Measurements from ENCODE around the gene EEF1A2. TPM values are rescaled to one million over a fixed set of nuclear protein-coding genes. Genes with fewer than 3 reads are reported as not detected.

EEF1A2 gene
- total RNA-seq, 1 experiment from 2014 or later, result 26.0 TPM

DNA sequence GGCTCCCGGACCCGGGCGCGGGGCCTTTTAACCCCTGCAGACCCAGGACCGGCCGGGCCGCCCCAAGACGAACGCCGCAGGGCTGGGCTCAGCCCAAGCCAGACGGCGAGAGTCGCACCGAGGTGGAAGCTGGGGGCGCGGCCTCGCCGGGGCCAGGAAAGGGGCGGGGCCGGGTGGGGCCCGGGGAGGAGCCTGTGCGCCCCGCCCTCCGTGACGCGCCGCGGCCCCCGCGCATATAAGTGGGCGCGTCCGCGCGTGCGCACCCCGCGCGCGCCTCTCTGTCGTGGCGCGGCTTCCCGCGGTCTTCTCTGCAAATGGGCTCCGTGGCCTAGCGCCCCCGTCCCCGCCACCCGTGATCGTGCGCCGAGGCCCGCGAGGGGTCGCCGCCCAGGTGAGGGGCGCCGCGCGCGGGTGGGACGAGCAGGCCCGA lies 21.6 kb upstream of the EEF1A2 start, which contains the start of gene PPDPF:
PPDPF (plus strand) TSS at position 262 of the 430 bp plus-strand sequence. CDS start 544 bp downstream, outside the sequence.
- Mint-ChIP-seq H3K27me3 (ENCODE audit: low read depth) (peaks cover 9% of the 10 kb centered on the region; the same call in 1 of the 2 replicates), H3K9me3 (peaks cover 8% of the 10 kb centered on the region; the same call in 1 of the 2 replicates), H3K4me1 (peaks cover 14% of the 10 kb centered on the region), H3K4me3 (peak within 1 kb of the TSS; percentile 88), H3K36me3 (peaks cover 21% of the 10 kb centered on the region), H3K27ac (peak within 1 kb of the TSS; percentile 79)
- ATAC-seq (peak; percentile 72), DNase-seq (ENCODE audit: low spot score) (peak; percentile 78)
- CTCF ChIA-PET, result interaction anchor here (0.6 to 4.4 kb wide), 16 partner anchors 9 to 460 kb away, joined by 3 to 50 read pairs (median 5); partner anchors contain the start of genes GMEB2, PRPF6 and PTK6
- POLR2A ChIA-PET, result interaction anchor here (1.3 to 1.8 kb wide), 5 partner anchors 14 to 133 kb away, joined by 3 to 5 read pairs (median 4); partner anchors contain the start of genes GMEB2 and STMN3
- TF ChIP-seq ZNF232 (CRISPR knock-in tag; IDR thresholded peaks at IDR 0.05) (peak; percentile 21; the same call in 1 of the 2 replicates), KAT7 (CRISPR knock-in tag; IDR thresholded peaks at IDR 0.05; ENCODE audit: borderline replicate concordance) (no peak), NFE2L1 (CRISPR knock-in tag; IDR thresholded peaks at IDR 0.05) (no peak), FOXP1 (CRISPR knock-in tag; IDR thresholded peaks at IDR 0.05; ENCODE audit: borderline replicate concordance) (no peak), NR1H2 (CRISPR knock-in tag; IDR thresholded peaks at IDR 0.05) (no peak), ZNF416 (CRISPR knock-in tag; IDR thresholded peaks at IDR 0.05) (no peak), FOXJ3 (CRISPR knock-in tag; IDR thresholded peaks at IDR 0.05; ENCODE audit: borderline replicate concordance) (no peak), CREM (CRISPR knock-in tag; IDR thresholded peaks at IDR 0.05) (0 out of 2 replicates have a peak, but pooled peaks have one; percentile 18), ETV6 (CRISPR knock-in tag; IDR thresholded peaks at IDR 0.05) (no peak), MYBL2 (CRISPR knock-in tag; IDR thresholded peaks at IDR 0.05) (no peak), IRF2 (CRISPR knock-in tag; IDR thresholded peaks at IDR 0.05; ENCODE audit: borderline replicate concordance, low read depth) (no peak), PRRX2 (CRISPR knock-in tag; IDR thresholded peaks at IDR 0.05) (no peak)
- TF ChIP-seq, protein P1, sequence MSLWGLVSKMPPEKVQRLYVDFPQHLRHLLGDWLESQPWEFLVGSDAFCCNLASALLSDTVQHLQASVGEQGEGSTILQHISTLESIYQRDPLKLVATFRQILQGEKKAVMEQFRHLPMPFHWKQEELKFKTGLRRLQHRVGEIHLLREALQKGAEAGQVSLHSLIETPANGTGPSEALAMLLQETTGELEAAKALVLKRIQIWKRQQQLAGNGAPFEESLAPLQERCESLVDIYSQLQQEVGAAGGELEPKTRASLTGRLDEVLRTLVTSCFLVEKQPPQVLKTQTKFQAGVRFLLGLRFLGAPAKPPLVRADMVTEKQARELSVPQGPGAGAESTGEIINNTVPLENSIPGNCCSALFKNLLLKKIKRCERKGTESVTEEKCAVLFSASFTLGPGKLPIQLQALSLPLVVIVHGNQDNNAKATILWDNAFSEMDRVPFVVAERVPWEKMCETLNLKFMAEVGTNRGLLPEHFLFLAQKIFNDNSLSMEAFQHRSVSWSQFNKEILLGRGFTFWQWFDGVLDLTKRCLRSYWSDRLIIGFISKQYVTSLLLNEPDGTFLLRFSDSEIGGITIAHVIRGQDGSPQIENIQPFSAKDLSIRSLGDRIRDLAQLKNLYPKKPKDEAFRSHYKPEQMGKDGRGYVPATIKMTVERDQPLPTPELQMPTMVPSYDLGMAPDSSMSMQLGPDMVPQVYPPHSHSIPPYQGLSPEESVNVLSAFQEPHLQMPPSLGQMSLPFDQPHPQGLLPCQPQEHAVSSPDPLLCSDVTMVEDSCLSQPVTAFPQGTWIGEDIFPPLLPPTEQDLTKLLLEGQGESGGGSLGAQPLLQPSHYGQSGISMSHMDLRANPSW (CRISPR knock-in tag; conservative IDR thresholded peaks at IDR 0.05; ENCODE audit: low read depth), result no peak
- TF ChIP-seq, protein P2, sequence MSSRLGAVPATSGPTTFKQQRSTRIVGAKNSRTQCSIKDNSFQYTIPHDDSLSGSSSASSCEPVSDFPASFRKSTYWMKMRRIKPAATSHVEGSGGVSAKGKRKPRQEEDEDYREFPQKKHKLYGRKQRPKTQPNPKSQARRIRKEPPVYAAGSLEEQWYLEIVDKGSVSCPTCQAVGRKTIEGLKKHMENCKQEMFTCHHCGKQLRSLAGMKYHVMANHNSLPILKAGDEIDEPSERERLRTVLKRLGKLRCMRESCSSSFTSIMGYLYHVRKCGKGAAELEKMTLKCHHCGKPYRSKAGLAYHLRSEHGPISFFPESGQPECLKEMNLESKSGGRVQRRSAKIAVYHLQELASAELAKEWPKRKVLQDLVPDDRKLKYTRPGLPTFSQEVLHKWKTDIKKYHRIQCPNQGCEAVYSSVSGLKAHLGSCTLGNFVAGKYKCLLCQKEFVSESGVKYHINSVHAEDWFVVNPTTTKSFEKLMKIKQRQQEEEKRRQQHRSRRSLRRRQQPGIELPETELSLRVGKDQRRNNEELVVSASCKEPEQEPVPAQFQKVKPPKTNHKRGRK (CRISPR knock-in tag; IDR thresholded peaks at IDR 0.05; ENCODE audit: borderline replicate concordance), result no peak
- TF ChIP-seq, protein P3, sequence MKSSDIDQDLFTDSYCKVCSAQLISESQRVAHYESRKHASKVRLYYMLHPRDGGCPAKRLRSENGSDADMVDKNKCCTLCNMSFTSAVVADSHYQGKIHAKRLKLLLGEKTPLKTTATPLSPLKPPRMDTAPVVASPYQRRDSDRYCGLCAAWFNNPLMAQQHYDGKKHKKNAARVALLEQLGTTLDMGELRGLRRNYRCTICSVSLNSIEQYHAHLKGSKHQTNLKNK (CRISPR knock-in tag; IDR thresholded peaks at IDR 0.05), result no peak
- TF ChIP-seq, protein P4, sequence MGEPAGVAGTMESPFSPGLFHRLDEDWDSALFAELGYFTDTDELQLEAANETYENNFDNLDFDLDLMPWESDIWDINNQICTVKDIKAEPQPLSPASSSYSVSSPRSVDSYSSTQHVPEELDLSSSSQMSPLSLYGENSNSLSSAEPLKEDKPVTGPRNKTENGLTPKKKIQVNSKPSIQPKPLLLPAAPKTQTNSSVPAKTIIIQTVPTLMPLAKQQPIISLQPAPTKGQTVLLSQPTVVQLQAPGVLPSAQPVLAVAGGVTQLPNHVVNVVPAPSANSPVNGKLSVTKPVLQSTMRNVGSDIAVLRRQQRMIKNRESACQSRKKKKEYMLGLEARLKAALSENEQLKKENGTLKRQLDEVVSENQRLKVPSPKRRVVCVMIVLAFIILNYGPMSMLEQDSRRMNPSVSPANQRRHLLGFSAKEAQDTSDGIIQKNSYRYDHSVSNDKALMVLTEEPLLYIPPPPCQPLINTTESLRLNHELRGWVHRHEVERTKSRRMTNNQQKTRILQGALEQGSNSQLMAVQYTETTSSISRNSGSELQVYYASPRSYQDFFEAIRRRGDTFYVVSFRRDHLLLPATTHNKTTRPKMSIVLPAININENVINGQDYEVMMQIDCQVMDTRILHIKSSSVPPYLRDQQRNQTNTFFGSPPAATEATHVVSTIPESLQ (CRISPR knock-in tag; IDR thresholded peaks at IDR 0.05), result no peak
- TF ChIP-seq, protein P5, sequence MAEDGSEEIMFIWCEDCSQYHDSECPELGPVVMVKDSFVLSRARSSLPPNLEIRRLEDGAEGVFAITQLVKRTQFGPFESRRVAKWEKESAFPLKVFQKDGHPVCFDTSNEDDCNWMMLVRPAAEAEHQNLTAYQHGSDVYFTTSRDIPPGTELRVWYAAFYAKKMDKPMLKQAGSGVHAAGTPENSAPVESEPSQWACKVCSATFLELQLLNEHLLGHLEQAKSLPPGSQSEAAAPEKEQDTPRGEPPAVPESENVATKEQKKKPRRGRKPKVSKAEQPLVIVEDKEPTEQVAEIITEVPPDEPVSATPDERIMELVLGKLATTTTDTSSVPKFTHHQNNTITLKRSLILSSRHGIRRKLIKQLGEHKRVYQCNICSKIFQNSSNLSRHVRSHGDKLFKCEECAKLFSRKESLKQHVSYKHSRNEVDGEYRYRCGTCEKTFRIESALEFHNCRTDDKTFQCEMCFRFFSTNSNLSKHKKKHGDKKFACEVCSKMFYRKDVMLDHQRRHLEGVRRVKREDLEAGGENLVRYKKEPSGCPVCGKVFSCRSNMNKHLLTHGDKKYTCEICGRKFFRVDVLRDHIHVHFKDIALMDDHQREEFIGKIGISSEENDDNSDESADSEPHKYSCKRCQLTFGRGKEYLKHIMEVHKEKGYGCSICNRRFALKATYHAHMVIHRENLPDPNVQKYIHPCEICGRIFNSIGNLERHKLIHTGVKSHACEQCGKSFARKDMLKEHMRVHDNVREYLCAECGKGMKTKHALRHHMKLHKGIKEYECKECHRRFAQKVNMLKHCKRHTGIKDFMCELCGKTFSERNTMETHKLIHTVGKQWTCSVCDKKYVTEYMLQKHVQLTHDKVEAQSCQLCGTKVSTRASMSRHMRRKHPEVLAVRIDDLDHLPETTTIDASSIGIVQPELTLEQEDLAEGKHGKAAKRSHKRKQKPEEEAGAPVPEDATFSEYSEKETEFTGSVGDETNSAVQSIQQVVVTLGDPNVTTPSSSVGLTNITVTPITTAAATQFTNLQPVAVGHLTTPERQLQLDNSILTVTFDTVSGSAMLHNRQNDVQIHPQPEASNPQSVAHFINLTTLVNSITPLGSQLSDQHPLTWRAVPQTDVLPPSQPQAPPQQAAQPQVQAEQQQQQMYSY (CRISPR knock-in tag; IDR thresholded peaks at IDR 0.05), result no peak
- TF ChIP-seq, protein P6, sequence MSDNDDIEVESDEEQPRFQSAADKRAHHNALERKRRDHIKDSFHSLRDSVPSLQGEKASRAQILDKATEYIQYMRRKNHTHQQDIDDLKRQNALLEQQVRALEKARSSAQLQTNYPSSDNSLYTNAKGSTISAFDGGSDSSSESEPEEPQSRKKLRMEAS (CRISPR knock-in tag; IDR thresholded peaks at IDR 0.05), result no peak
- TF ChIP-seq, protein P7, sequence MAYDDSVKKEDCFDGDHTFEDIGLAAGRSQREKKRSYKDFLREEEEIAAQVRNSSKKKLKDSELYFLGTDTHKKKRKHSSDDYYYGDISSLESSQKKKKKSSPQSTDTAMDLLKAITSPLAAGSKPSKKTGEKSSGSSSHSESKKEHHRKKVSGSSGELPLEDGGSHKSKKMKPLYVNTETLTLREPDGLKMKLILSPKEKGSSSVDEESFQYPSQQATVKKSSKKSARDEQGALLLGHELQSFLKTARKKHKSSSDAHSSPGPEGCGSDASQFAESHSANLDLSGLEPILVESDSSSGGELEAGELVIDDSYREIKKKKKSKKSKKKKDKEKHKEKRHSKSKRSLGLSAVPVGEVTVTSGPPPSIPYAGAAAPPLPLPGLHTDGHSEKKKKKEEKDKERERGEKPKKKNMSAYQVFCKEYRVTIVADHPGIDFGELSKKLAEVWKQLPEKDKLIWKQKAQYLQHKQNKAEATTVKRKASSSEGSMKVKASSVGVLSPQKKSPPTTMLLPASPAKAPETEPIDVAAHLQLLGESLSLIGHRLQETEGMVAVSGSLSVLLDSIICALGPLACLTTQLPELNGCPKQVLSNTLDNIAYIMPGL (CRISPR knock-in tag; IDR thresholded peaks at IDR 0.05), result no peak
- TF ChIP-seq, protein P8, sequence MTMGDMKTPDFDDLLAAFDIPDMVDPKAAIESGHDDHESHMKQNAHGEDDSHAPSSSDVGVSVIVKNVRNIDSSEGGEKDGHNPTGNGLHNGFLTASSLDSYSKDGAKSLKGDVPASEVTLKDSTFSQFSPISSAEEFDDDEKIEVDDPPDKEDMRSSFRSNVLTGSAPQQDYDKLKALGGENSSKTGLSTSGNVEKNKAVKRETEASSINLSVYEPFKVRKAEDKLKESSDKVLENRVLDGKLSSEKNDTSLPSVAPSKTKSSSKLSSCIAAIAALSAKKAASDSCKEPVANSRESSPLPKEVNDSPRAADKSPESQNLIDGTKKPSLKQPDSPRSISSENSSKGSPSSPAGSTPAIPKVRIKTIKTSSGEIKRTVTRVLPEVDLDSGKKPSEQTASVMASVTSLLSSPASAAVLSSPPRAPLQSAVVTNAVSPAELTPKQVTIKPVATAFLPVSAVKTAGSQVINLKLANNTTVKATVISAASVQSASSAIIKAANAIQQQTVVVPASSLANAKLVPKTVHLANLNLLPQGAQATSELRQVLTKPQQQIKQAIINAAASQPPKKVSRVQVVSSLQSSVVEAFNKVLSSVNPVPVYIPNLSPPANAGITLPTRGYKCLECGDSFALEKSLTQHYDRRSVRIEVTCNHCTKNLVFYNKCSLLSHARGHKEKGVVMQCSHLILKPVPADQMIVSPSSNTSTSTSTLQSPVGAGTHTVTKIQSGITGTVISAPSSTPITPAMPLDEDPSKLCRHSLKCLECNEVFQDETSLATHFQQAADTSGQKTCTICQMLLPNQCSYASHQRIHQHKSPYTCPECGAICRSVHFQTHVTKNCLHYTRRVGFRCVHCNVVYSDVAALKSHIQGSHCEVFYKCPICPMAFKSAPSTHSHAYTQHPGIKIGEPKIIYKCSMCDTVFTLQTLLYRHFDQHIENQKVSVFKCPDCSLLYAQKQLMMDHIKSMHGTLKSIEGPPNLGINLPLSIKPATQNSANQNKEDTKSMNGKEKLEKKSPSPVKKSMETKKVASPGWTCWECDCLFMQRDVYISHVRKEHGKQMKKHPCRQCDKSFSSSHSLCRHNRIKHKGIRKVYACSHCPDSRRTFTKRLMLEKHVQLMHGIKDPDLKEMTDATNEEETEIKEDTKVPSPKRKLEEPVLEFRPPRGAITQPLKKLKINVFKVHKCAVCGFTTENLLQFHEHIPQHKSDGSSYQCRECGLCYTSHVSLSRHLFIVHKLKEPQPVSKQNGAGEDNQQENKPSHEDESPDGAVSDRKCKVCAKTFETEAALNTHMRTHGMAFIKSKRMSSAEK (CRISPR knock-in tag; IDR thresholded peaks at IDR 0.05; ENCODE audit: borderline replicate concordance), result no peak

Data from WTC11 (cell line).